Measurements from ENCODE around the gene TBCCD1. TPM values are rescaled to one million over a fixed set of nuclear protein-coding genes. Genes with fewer than 3 reads are reported as not detected.

TBCCD1 gene
- total RNA-seq, 4 donors from 2014 or later, result 8.8 to 14.2 (median 12.0) TPM

- 64 to 77% methylated on average over 7 to 9 of the region's 9 CpGs for WGBS, 2 donors (ENCODE audit: low coverage in 1 of 2)
- Histone ChIP-seq H3K36me3 (no peaks in the 10 kb centered on the region), H3K4me1 (no peaks in the 10 kb centered on the region), H3K9me3 (no peaks in the 10 kb centered on the region), H3K27me3 (no peaks in the 10 kb centered on the region), H3K4me3 (no peak overlapping the region), H3K27ac (no peak overlapping the region)
- no peak for ATAC-seq
- TF ChIP-seq, protein P1, sequence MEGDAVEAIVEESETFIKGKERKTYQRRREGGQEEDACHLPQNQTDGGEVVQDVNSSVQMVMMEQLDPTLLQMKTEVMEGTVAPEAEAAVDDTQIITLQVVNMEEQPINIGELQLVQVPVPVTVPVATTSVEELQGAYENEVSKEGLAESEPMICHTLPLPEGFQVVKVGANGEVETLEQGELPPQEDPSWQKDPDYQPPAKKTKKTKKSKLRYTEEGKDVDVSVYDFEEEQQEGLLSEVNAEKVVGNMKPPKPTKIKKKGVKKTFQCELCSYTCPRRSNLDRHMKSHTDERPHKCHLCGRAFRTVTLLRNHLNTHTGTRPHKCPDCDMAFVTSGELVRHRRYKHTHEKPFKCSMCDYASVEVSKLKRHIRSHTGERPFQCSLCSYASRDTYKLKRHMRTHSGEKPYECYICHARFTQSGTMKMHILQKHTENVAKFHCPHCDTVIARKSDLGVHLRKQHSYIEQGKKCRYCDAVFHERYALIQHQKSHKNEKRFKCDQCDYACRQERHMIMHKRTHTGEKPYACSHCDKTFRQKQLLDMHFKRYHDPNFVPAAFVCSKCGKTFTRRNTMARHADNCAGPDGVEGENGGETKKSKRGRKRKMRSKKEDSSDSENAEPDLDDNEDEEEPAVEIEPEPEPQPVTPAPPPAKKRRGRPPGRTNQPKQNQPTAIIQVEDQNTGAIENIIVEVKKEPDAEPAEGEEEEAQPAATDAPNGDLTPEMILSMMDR (IDR thresholded peaks at IDR 0.05), result no peak
- TF ChIP-seq EP300 (IDR thresholded peaks at IDR 0.05) (no peak), POLR2AphosphoS5 (IDR thresholded peaks at IDR 0.05) (no peak)
Observed at GRCh38 chr3:186525369-186526255, 41.5 kb downstream of the TBCCD1 start.

- H3K4me3 ChIP-seq, result no peak overlapping the region
- TF ChIP-seq EP300 (IDR thresholded peaks at IDR 0.05) (no peak), POLR2A (IDR thresholded peaks at IDR 0.05) (no peak), POLR2AphosphoS5 (IDR thresholded peaks at IDR 0.05) (no peak)
- TF ChIP-seq, protein P1 (IDR thresholded peaks at IDR 0.05), result no peak
- H3K27me3 ChIP-seq, result no peaks in the 10 kb centered on the region
- no peak for ATAC-seq
- no peaks in the 10 kb centered on the region for H3K36me3 ChIP-seq
- WGBS, 2 donors (ENCODE audit: low coverage in 1 of 2), result 93 to 100% methylated on average over 2 to 3 of the region's 6 CpGs
- H3K27ac ChIP-seq, result no peak overlapping the region
- H3K9me3 ChIP-seq, result no peaks in the 10 kb centered on the region
- H3K4me1 ChIP-seq, result no peaks in the 10 kb centered on the region
Observed at GRCh38 chr3:186524616-186525015, 42.5 kb downstream of the TBCCD1 start.

GRCh38 chr3:186523434-186523833 is 43.7 kb downstream of the TBCCD1 start:
- no peak for ATAC-seq
- Histone ChIP-seq H3K27me3 (no peaks in the 10 kb centered on the region), H3K36me3 (no peaks in the 10 kb centered on the region), H3K9me3 (no peaks in the 10 kb centered on the region), H3K4me1 (no peaks in the 10 kb centered on the region), H3K4me3 (no peak overlapping the region), H3K27ac (no peak overlapping the region)
- TF ChIP-seq EP300 (IDR thresholded peaks at IDR 0.05), result no peak
- WGBS, 2 donors (ENCODE audit: low coverage in 1 of 2), result 23% methylated on average over 2 of the region's 2 CpGs; no CpG with 5 or more reads in 1 of the 2 donors

DNA sequence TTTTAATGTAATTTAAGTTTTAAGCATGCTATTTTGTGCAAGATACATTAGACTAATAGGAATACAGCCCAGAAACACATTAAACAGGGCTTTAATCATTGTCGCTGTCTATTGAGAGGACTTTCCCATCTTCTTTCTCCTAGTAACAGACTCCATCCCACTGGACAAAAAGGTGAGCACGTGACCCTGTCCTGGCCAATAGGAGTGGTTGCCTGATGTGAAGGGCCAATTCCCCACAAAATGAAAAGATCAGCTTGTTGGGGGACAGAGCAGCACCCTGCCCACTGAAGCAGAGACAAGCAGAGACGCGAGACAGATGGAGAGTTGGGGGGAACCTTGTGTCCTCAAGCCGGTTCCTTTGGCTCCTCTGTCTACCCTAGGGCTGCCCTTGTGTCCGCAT is 44.1 kb downstream of the TBCCD1 start:
- H3K4me1 ChIP-seq, result no peaks in the 10 kb centered on the region
- no peaks in the 10 kb centered on the region for H3K9me3 ChIP-seq
- TF ChIP-seq POLR2A (IDR thresholded peaks at IDR 0.05) (no peak), EP300 (IDR thresholded peaks at IDR 0.05) (no peak), POLR2AphosphoS5 (IDR thresholded peaks at IDR 0.05) (no peak)
- TF ChIP-seq, protein P1 (IDR thresholded peaks at IDR 0.05), result no peak
- no peaks in the 10 kb centered on the region for H3K27me3 ChIP-seq
- H3K36me3 ChIP-seq, result no peaks in the 10 kb centered on the region
- no peak for ATAC-seq
- WGBS, 2 donors (ENCODE audit: low coverage in 1 of 2), result 81 to 84% methylated on average over 2 to 4 of the region's 6 CpGs
- no peak overlapping the region for H3K27ac ChIP-seq
- no peak overlapping the region for H3K4me3 ChIP-seq

DNA sequence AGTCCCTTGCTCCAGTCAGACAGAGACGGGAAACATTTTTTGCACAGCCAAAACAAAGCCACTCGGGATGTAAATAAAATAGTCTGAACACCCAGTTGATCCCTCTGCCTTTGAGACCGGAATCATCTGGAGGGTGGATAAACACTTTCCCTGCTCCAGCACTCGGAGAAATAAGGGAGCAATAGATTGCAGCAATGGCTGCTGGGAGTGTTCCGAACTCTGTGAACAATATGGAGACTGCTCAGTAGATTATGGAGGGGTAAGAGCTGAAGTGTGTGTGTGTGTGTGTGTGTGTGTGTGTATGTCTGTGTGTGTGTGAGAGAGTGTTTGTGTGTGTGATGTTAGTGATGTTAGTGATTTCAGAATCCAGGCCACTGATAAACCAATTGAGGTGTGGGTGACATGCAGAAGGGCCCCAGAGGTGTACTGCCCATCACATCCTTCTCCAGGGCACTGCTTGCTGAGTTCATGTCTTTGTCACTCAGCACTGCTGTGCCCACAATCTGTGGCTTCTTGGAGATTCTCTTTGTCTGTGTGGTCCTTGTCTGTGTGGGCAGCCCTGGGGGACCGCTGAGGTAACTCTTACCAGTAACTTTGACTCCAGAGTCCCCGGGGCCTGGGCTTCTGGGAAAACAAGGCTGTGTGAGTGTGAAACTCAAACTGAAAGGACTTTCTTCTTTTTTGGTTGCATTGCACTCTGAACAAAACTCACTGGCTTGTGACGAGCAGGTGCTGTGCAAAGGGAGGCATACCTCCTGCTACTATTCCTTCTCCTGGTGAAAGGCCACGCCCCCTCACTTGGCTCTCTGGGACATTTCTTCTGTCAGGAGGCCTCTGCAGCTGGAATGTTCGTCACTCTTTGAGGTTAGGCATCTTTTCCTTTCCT is 45.9 kb downstream of the TBCCD1 start:
- no peaks in the 10 kb centered on the region for H3K27me3 ChIP-seq
- no peak for ATAC-seq
- H3K36me3 ChIP-seq, result no peaks in the 10 kb centered on the region
- no peaks in the 10 kb centered on the region for H3K4me1 ChIP-seq
- TF ChIP-seq EP300 (IDR thresholded peaks at IDR 0.05) (no peak), POLR2A (IDR thresholded peaks at IDR 0.05) (no peak), POLR2AphosphoS5 (IDR thresholded peaks at IDR 0.05) (no peak)
- TF ChIP-seq, protein P1 (IDR thresholded peaks at IDR 0.05), result no peak
- H3K9me3 ChIP-seq, result peaks cover 0 to 8% (median 0%) of the 10 kb centered on the region in 3 donors
- no peak overlapping the region for H3K27ac ChIP-seq
- 62 to 100% methylated on average over 1 to 7 of the region's 10 CpGs for WGBS, 2 donors (ENCODE audit: low coverage in 1 of 2)
- no peak overlapping the region for H3K4me3 ChIP-seq
